DND-41 (cell line): ENCODE data around the gene GBE1.

Source experiments
- EZH2 ChIP-seq: IDR thresholded peaks from 3 replicates; pipeline ENCODE4 v1.6.1; 2012; ENCODE audit warnings: borderline replicate concordance, low read depth, mild to moderate bottlenecking, moderate library complexity, low read length, inconsistent platforms; ENCODE audit not compliant: severe bottlenecking
- TF ChIP-seq, protein P1 (sequence below): IDR thresholded peaks from 2 replicates; pipeline ENCODE4 v1.5.1; 2012; ENCODE audit warnings: borderline replicate concordance, low read length, moderate library complexity, mild to moderate bottlenecking; ENCODE audit not compliant: poor library complexity, severe bottlenecking; ENCODE audit errors: extremely low read depth

DNA sequence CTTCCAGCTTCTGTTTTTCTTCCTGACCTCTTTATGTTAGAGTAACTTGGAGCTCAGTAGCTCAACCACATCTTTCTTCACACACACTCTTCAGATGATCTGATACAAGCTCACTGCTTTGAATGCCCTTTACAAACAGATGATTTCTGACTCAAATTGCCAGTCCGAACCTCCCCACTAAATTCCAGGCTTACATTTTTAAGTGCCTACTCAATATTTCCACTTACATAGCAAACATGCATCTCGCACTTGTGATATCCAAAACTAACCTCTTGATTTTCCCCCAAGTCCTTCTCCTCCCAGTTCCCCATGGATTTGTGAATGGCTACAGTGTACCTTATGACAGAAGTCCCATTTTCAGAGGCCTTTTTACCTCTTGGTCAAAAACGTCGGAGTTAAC, 139.1 kb downstream of the GBE1 start:
- TF ChIP-seq, protein P1, sequence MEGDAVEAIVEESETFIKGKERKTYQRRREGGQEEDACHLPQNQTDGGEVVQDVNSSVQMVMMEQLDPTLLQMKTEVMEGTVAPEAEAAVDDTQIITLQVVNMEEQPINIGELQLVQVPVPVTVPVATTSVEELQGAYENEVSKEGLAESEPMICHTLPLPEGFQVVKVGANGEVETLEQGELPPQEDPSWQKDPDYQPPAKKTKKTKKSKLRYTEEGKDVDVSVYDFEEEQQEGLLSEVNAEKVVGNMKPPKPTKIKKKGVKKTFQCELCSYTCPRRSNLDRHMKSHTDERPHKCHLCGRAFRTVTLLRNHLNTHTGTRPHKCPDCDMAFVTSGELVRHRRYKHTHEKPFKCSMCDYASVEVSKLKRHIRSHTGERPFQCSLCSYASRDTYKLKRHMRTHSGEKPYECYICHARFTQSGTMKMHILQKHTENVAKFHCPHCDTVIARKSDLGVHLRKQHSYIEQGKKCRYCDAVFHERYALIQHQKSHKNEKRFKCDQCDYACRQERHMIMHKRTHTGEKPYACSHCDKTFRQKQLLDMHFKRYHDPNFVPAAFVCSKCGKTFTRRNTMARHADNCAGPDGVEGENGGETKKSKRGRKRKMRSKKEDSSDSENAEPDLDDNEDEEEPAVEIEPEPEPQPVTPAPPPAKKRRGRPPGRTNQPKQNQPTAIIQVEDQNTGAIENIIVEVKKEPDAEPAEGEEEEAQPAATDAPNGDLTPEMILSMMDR: no peak
- no peak for TF ChIP-seq EZH2
